H1 (cell line): ENCODE data around the gene OSTC. TPM values are rescaled to one million over a fixed set of nuclear protein-coding genes. Genes with fewer than 3 reads are reported as not detected.

Source experiments
- CTCF ChIA-PET: fragments of 300-600 bp; sonication (Branson Sonifier 250); formaldehyde crosslinking; loops from one replicate; lab custom pipeline; 2021; ENCODE audit not compliant: partially characterized antibody; lab: Charles Lee
- POLR2A ChIA-PET: fragments of 300-600 bp; sonication (Branson Sonifier 250); formaldehyde crosslinking; loops from one replicate; lab custom pipeline; 2021; ENCODE audit warnings: inconsistent platforms; ENCODE audit not compliant: partially characterized antibody; lab: Charles Lee
- DNase-seq, 2 experiments: peaks; one replicate each; pipeline versions ENCODE4 v3.0.0 to v3.0.0-alpha.2; 2010 to 2022; ENCODE audit warnings: low spot score in 2 of 2, low read depth in 1 of 2, mixed read lengths in 1 of 2
- FAIRE-seq: peaks from 2 replicates; lab custom pipeline; 2011; peaks lifted over from hg19 to GRCh38; lab: Jason Lieb, UNC
- H2AFZ ChIP-seq: 2 replicates; pipeline ENCODE4 v1.8.1; 2012; ENCODE audit warnings: low read length, inconsistent platforms
- H2AK5ac ChIP-seq: 2 replicates; pipeline ENCODE4 v1.6.1; 2013; ENCODE audit warnings: low read depth, low read length
- H2BK120ac ChIP-seq: replicated peaks from 2 replicates; pipeline ENCODE3; 2013; ENCODE audit warnings: low read depth, low read length, inconsistent platforms
- H2BK12ac ChIP-seq: 2 replicates; pipeline ENCODE4 v1.6.1; 2013; ENCODE audit warnings: low read depth, low read length
- H2BK15ac ChIP-seq: 2 replicates; pipeline ENCODE4 v1.6.1; 2013; ENCODE audit warnings: low read length
- H2BK20ac ChIP-seq: 2 replicates; pipeline ENCODE4 v1.6.1; 2013; ENCODE audit warnings: low read length
- H2BK5ac ChIP-seq: 2 replicates; pipeline ENCODE4 v1.6.1; 2013; ENCODE audit warnings: low read depth, low read length
- H3K14ac ChIP-seq: 2 replicates; pipeline ENCODE4 v1.6.1; 2013; ENCODE audit warnings: inconsistent platforms; ENCODE audit not compliant: insufficient read length
- H3K18ac ChIP-seq: 2 replicates; pipeline ENCODE4 v1.6.1; 2013; ENCODE audit warnings: low read length; ENCODE audit errors: extremely low read depth
- H3K23ac ChIP-seq: 2 replicates; pipeline ENCODE4 v1.6.1; 2013; ENCODE audit warnings: inconsistent platforms; ENCODE audit not compliant: insufficient read length
- H3K23me2 ChIP-seq: 2 replicates; pipeline ENCODE4 v1.6.1; 2013; ENCODE audit warnings: low read depth, low read length
- H3K27ac ChIP-seq: 2 replicates; pipeline ENCODE4 v1.6.1; 2011; ENCODE audit warnings: low read depth, low read length, inconsistent platforms
- H3K27me3 ChIP-seq, 4 experiments: replicated peaks in 1 of 4; 1 replicate in 1 of 4; 2 replicates in 3 of 4; pipeline versions ENCODE4 v1.6.1 to v1.8.1; 2011 to 2013; ENCODE audit warnings: low read length in 3 of 4, mild to moderate bottlenecking in 3 of 4, inconsistent platforms in 2 of 4, mixed read lengths in 2 of 4, moderate library complexity in 1 of 4; ENCODE audit not compliant: control insufficient read depth in 3 of 4, insufficient read depth in 3 of 4; ENCODE audit errors: extremely low read depth in 1 of 4
- H3K36me3 ChIP-seq, 4 experiments: 2 replicates each; pipeline versions ENCODE4 v1.6.1 to v1.8.1; 2011 to 2013; ENCODE audit warnings: mild to moderate bottlenecking in 4 of 4, low read length in 3 of 4, moderate library complexity in 2 of 4, control low read depth in 1 of 4, inconsistent platforms in 1 of 4; ENCODE audit not compliant: insufficient read depth in 4 of 4, control insufficient read depth in 2 of 4
- H3K4ac ChIP-seq: replicated peaks from 2 replicates; pipeline ENCODE3; 2013; ENCODE audit warnings: low read length, low read depth, mixed read lengths, inconsistent platforms; ENCODE audit not compliant: insufficient read length
- H3K4me1 ChIP-seq, 4 experiments: replicated peaks in 1 of 4; 1 replicate in 1 of 4; 2 replicates in 3 of 4; pipeline versions ENCODE4 v1.6.1 to v1.8.1; 2011 to 2013; ENCODE audit warnings: low read length in 3 of 4, inconsistent platforms in 2 of 4, mixed read lengths in 1 of 4; ENCODE audit not compliant: insufficient read depth in 4 of 4, control insufficient read depth in 3 of 4
- H3K4me2 ChIP-seq, 2 experiments: 2 replicates each; pipeline versions ENCODE4 v1.6.1 to v1.8.1; 2011 to 2013; ENCODE audit warnings: low read depth in 2 of 2, low read length in 2 of 2, control low read depth in 1 of 2, inconsistent platforms in 1 of 2, mild to moderate bottlenecking in 1 of 2; ENCODE audit not compliant: insufficient read depth in 1 of 2
- H3K4me3 ChIP-seq, 4 experiments: fragments of 200-600, 300-600 bp in 1 of 4; sonication (generic), shearing (Covaris generic), sonication (Bioruptor Twin) in 1 of 4; 2 replicates each; pipeline versions ENCODE4 v1.5.1 to v1.8.1; 2011 to 2016; ENCODE audit warnings: low read length in 4 of 4, low read depth in 3 of 4, control low read depth in 2 of 4, inconsistent platforms in 2 of 4, mild to moderate bottlenecking in 2 of 4, mixed read lengths in 1 of 4, moderate library complexity in 1 of 4; ENCODE audit not compliant: insufficient read depth in 2 of 4; ENCODE audit errors: extremely low read depth in 1 of 4
- H3K56ac ChIP-seq: replicated peaks from 2 replicates; pipeline ENCODE3; 2013; ENCODE audit warnings: low read depth, mild to moderate bottlenecking, mixed read lengths, low read length, inconsistent platforms; ENCODE audit not compliant: insufficient read length
- H3K79me1 ChIP-seq: 2 replicates; pipeline ENCODE4 v1.6.1; 2013; ENCODE audit warnings: low read depth, low read length, control low read depth
- H3K79me2 ChIP-seq, 2 experiments: 2 replicates each; pipeline versions ENCODE4 v1.6.1 to v1.8.1; 2012 to 2013; ENCODE audit warnings: low read length in 2 of 2, mild to moderate bottlenecking in 2 of 2, inconsistent platforms in 1 of 2; ENCODE audit not compliant: insufficient read depth in 2 of 2, control insufficient read depth in 1 of 2
- H3K9ac ChIP-seq, 4 experiments: replicated peaks in 1 of 4; 1 replicate in 1 of 4; 2 replicates in 3 of 4; pipeline versions ENCODE4 v1.6.1 to v1.8.1; 2011 to 2013; ENCODE audit warnings: low read depth in 3 of 4, low read length in 3 of 4, control low read depth in 2 of 4, mild to moderate bottlenecking in 2 of 4, moderate library complexity in 2 of 4, inconsistent platforms in 1 of 4; ENCODE audit errors: extremely low read depth in 1 of 4
- H3K9me3 ChIP-seq, 2 experiments: 2 replicates each; pipeline versions ENCODE4 v1.6.1 to v1.8.1; 2012 to 2013; ENCODE audit warnings: mild to moderate bottlenecking in 2 of 2, moderate library complexity in 2 of 2, control low read depth in 1 of 2, inconsistent platforms in 1 of 2, low read depth in 1 of 2, low read length in 1 of 2, mixed read lengths in 1 of 2; ENCODE audit not compliant: insufficient read depth in 2 of 2
- H4K20me1 ChIP-seq, 2 experiments: replicated peaks in 1 of 2; 2 replicates each; pipeline versions ENCODE3 to v1.8.1; 2011 to 2013; ENCODE audit warnings: inconsistent platforms in 2 of 2, low read length in 2 of 2, mild to moderate bottlenecking in 1 of 2; ENCODE audit not compliant: insufficient read depth in 2 of 2, control insufficient read depth in 1 of 2
- H4K5ac ChIP-seq: 2 replicates; pipeline ENCODE4 v1.6.1; 2013; ENCODE audit warnings: low read length, low read depth, mixed read lengths, inconsistent platforms; ENCODE audit not compliant: insufficient read length
- H4K8ac ChIP-seq: 2 replicates; pipeline ENCODE4 v1.8.0; 2013; ENCODE audit warnings: mild to moderate bottlenecking, moderate library complexity, low read length, inconsistent platforms; ENCODE audit not compliant: insufficient read depth; ENCODE audit errors: extremely low read depth
- H4K91ac ChIP-seq: replicated peaks from 2 replicates; pipeline ENCODE3; 2013; ENCODE audit warnings: low read length, mixed read lengths, inconsistent platforms; ENCODE audit not compliant: insufficient read length
- CTBP2 ChIP-seq: IDR thresholded peaks from 2 replicates; pipeline ENCODE4 v1.7.0; 2011; ENCODE audit warnings: borderline replicate concordance, mild to moderate bottlenecking, moderate library complexity, mixed read lengths, low read length; ENCODE audit not compliant: insufficient read depth, insufficient read length
- GABPA ChIP-seq: IDR thresholded peaks from 2 replicates; pipeline ENCODE4 v1.6.1; 2011; ENCODE audit warnings: mild to moderate bottlenecking, low read length, moderate library complexity, borderline replicate concordance; ENCODE audit not compliant: insufficient read depth
- POLR2A ChIP-seq, 2 experiments: IDR thresholded peaks; 1 replicate in 1 of 2; 2 replicates in 1 of 2; pipeline ENCODE4 v1.6.1; 2011; ENCODE audit warnings: low read depth in 2 of 2, low read length in 2 of 2, mild to moderate bottlenecking in 2 of 2; ENCODE audit errors: control extremely low read depth in 1 of 2
- POLR2AphosphoS5 ChIP-seq: IDR thresholded peaks from 2 replicates; pipeline ENCODE4 v1.6.1; 2011; ENCODE audit warnings: low read depth, low read length
- TAF7 ChIP-seq: optimal IDR thresholded peaks from 2 replicates; pipeline ENCODE3; 2011; ENCODE audit warnings: low read depth, mild to moderate bottlenecking, inconsistent platforms, low read length, moderate library complexity, borderline replicate concordance
- WGBS, 2 experiments: shearing (Covaris generic) in 1 of 2; methylation state at CpG; one replicate each; pipeline versions ENCODE4 v1.1.6 to v1.1.7; 2013 to 2015; ENCODE audit warnings: low lambda C conversion rate in 2 of 2, mixed read lengths in 2 of 2, inconsistent platforms in 1 of 2, low coverage in 1 of 2, missing lambda C conversion rate in 1 of 2; ENCODE audit not compliant: insufficient replicate concordance in 2 of 2, insufficient coverage in 1 of 2, insufficient read length in 1 of 2; ENCODE audit errors: extremely low coverage in 1 of 2, missing lambda C conversion rate in 1 of 2; 5-methylcytosine and 5-hydroxymethylcytosine counted together
- polyA plus RNA-seq, 7 experiments: library from polyadenylated mRNA; depleted of rRNA in 3 of 7; stranded (reverse) in 5 of 7; unstranded in 2 of 7; fragments of >200 nt in 5 of 7; fragments of 200-250 nt in 2 of 7; gene quantifications; 1 replicate in 5 of 7; 2 replicates in 1 of 7; 4 replicates in 1 of 7; pipeline versions ENCODE4 v1.2.1 to v1.2.3, GENCODE V29; 2011 to 2013; ENCODE audit warnings: missing spikeins in 2 of 7, mixed read lengths in 2 of 7
- total RNA-seq: library from RNA; stranded (reverse); fragmentation: NEBNext Ultra II Directional; extraction: Animal tissue kit (Norgen Biotek cat#: 25700); gene quantifications from 2 replicates; pipeline ENCODE4 v1.2.1, GENCODE V29; 2021

The OSTC gene
- total and polyA plus RNA-seq, 2 of the 8 experiments (the other 6 are each of a cell fraction or from before 2014, with no cell fraction given) = 165 to 176 TPM

GRCh38 chr4:108626056-108626455 lies 24.3 kb upstream of the OSTC start:
- Histone ChIP-seq H2BK120ac (no peak overlapping the region), H4K8ac (peak overlapping the region; percentile 51), H2BK5ac (no peak overlapping the region), H3K27me3 (no peaks in the 10 kb centered on the region), H2BK12ac (no peak overlapping the region), H4K20me1 (peaks cover 15 to 22% of the 10 kb centered on the region in 2 experiments), H3K14ac (no peak overlapping the region), H3K36me3 (peaks cover 49 to 96% (median 77%) of the 10 kb centered on the region in 4 experiments), H3K79me2 (peaks cover 12 to 38% of the 10 kb centered on the region in 2 experiments), H4K5ac (no peak overlapping the region), H4K91ac (no peak overlapping the region), H3K56ac (no peak overlapping the region), H3K4me2 (no peak overlapping the region), H3K23ac (no peak overlapping the region), H3K4ac (no peak overlapping the region), H3K9me3 (no peaks in the 10 kb centered on the region), H3K9ac (no peak overlapping the region), H3K79me1 (peaks cover 4% of the 10 kb centered on the region; the same call in 1 of the 2 replicates), H2AK5ac (no peak overlapping the region), H3K23me2 (peaks cover 6% of the 10 kb centered on the region), H3K18ac (no peak overlapping the region), H3K4me3 (no peak overlapping the region), H2BK15ac (no peak overlapping the region), H3K4me1 (peaks cover 0 to 6% (median 1%) of the 10 kb centered on the region in 4 experiments; a peak in 3 of 7 replicates), H2BK20ac (no peak overlapping the region), H2AFZ (no peak overlapping the region), H3K27ac (no peak overlapping the region)
- CTCF ChIA-PET = interaction anchor here (0.9 kb wide), 1 partner anchor 15 kb away, joined by 4 read pairs; no protein-coding TSS in a partner anchor
- DNase-seq (no peak), FAIRE-seq (no peak)
- TF ChIP-seq POLR2AphosphoS5 (peak; percentile 63; the same call in 1 of the 2 replicates), GABPA (no peak), TAF7 (no peak), CTBP2 (no peak), POLR2A (IDR thresholded peaks at IDR 0.05; ENCODE audit: control extremely low read depth in 1 of 2, low read depth in 2 of 2, low read length in 2 of 2) (peak; percentile 18 to 79)
- POLR2A ChIA-PET = interaction anchor here (0.6 to 4.9 kb wide), 12 partner anchors 10 to 839 kb away, joined by 3 to 40 read pairs (median 3); partner anchors contain the start of gene OSTC
- 89% methylated on average over 1 of the region's 1 CpG; no CpG with 5 or more reads in 1 of the 2 experiments for WGBS, 2 experiments
